Sigmoid colon (tissue), 3 donors: Measurements from ENCODE around the gene PCDHA8.
"Not testable (repeated sequence)": the region's sequence is repeated elsewhere in the genome, so short reads cannot be mapped to it uniquely, and the experiment has no call there.

Source experiments
- POLR2A ChIP-seq, 2 donors: fragments of 450-650 bp; IDR thresholded peaks; one replicate each; pipeline ENCODE4 v1.6.1; 2016; ENCODE audit warnings: antibody characterized with exemption in 2 of 2, mild to moderate bottlenecking in 2 of 2, moderate library complexity in 2 of 2
- TF ChIP-seq, protein P1 (sequence below), 4 experiments: fragments of 450-650 bp in 3 of 4; fragments of 200-600 bp in 1 of 4; IDR thresholded peaks; one replicate each; pipeline ENCODE4 v1.5.1; 2016 to 2019; ENCODE audit warnings: antibody characterized with exemption in 4 of 4, mild to moderate bottlenecking in 3 of 4, moderate library complexity in 2 of 4

DNA sequence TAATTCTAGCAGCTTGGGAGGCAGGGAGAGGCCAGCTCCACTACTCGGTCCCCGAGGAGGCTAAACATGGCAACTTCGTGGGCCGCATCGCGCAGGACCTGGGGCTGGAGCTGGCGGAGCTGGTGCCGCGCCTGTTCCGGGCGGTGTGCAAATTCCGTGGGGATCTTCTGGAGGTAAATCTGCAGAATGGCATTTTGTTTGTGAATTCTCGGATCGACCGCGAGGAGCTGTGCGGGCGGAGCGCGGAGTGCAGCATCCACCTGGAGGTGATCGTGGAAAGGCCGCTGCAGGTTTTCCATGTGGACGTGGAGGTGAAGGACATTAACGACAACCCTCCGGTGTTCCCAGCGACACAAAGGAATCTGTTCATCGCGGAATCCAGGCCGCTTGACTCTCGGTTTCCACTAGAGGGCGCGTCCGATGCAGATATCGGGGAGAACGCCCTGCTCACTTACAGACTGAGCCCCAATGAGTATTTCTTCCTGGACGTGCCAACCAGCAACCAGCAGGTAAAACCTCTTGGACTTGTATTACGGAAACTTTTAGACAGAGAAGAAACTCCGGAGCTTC is 6.5 kb upstream of the PCDHA8 start:
- TF ChIP-seq, protein P1, sequence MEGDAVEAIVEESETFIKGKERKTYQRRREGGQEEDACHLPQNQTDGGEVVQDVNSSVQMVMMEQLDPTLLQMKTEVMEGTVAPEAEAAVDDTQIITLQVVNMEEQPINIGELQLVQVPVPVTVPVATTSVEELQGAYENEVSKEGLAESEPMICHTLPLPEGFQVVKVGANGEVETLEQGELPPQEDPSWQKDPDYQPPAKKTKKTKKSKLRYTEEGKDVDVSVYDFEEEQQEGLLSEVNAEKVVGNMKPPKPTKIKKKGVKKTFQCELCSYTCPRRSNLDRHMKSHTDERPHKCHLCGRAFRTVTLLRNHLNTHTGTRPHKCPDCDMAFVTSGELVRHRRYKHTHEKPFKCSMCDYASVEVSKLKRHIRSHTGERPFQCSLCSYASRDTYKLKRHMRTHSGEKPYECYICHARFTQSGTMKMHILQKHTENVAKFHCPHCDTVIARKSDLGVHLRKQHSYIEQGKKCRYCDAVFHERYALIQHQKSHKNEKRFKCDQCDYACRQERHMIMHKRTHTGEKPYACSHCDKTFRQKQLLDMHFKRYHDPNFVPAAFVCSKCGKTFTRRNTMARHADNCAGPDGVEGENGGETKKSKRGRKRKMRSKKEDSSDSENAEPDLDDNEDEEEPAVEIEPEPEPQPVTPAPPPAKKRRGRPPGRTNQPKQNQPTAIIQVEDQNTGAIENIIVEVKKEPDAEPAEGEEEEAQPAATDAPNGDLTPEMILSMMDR (IDR thresholded peaks at IDR 0.05) = not testable (repeated sequence)
- not testable (repeated sequence) for TF ChIP-seq POLR2A (IDR thresholded peaks at IDR 0.05)
